ENCODE results near the gene ICA1.

DNA sequence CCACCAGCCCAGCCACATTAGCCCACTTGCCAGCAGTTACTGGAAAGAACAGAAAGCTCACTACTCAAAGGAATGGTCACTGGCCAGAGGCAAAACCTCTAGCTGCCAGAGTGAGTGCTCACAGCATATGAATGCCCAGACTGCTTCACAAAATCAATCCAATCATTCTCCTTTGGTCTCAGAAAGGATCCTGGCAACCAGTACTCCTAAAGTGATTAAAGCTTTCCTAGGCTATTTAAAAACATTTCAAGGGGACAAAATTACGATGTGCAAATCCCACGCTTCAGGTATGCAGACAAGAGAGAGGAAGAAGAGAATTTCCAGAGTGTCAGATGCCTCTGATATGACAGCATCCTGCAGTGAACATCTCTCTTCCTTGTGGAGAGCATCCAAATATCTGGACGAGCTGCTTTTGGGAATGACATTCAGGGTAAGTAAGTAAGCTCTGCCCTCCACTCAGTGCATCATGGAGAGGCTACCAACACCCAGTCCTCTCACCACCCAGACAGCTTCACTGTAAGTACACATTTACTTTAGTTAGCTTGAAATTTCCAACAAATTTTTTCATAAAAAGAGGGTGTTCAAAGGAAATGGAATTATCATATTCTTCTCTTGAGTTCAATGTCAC is 25.1 kb downstream of the ICA1 start:
- TF ChIP-seq, protein P1, sequence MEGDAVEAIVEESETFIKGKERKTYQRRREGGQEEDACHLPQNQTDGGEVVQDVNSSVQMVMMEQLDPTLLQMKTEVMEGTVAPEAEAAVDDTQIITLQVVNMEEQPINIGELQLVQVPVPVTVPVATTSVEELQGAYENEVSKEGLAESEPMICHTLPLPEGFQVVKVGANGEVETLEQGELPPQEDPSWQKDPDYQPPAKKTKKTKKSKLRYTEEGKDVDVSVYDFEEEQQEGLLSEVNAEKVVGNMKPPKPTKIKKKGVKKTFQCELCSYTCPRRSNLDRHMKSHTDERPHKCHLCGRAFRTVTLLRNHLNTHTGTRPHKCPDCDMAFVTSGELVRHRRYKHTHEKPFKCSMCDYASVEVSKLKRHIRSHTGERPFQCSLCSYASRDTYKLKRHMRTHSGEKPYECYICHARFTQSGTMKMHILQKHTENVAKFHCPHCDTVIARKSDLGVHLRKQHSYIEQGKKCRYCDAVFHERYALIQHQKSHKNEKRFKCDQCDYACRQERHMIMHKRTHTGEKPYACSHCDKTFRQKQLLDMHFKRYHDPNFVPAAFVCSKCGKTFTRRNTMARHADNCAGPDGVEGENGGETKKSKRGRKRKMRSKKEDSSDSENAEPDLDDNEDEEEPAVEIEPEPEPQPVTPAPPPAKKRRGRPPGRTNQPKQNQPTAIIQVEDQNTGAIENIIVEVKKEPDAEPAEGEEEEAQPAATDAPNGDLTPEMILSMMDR (IDR thresholded peaks at IDR 0.05): peak in 1 of 7 experiments; percentile 5
- TF ChIP-seq POLR2A (IDR thresholded peaks at IDR 0.05): no peak

Data from body of pancreas (tissue), 4 donors.